ENCODE measurements around the gene KCNF1.

- TF ChIP-seq, protein P1, sequence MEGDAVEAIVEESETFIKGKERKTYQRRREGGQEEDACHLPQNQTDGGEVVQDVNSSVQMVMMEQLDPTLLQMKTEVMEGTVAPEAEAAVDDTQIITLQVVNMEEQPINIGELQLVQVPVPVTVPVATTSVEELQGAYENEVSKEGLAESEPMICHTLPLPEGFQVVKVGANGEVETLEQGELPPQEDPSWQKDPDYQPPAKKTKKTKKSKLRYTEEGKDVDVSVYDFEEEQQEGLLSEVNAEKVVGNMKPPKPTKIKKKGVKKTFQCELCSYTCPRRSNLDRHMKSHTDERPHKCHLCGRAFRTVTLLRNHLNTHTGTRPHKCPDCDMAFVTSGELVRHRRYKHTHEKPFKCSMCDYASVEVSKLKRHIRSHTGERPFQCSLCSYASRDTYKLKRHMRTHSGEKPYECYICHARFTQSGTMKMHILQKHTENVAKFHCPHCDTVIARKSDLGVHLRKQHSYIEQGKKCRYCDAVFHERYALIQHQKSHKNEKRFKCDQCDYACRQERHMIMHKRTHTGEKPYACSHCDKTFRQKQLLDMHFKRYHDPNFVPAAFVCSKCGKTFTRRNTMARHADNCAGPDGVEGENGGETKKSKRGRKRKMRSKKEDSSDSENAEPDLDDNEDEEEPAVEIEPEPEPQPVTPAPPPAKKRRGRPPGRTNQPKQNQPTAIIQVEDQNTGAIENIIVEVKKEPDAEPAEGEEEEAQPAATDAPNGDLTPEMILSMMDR (IDR thresholded peaks at IDR 0.05; ENCODE audit: poor library complexity) = no peak
- TF ChIP-seq EZH2phosphoT487 (IDR thresholded peaks at IDR 0.05; ENCODE audit: low read depth, severe bottlenecking, unreplicated experiment) = no peak
Observed at GRCh38 chr2:10863837-10864236, 47.9 kb upstream of the KCNF1 start.
